Mesenchymal stem cell (in vitro differentiated cells and primary cell): ENCODE measurements around the gene TINAGL1. TPM values are rescaled to one million over a fixed set of nuclear protein-coding genes. Genes with fewer than 3 reads are reported as not detected.

Experiments used
- DNase-seq: peaks from one replicate; pipeline ENCODE4 v3.0.0-alpha.2; 2013
- H2AFZ ChIP-seq: one replicate; pipeline ENCODE4 v1.6.1; 2013; ENCODE audit warnings: low read depth, mild to moderate bottlenecking, control low read depth, inconsistent platforms, low read length, moderate library complexity
- H2AK5ac ChIP-seq: 2 replicates; pipeline ENCODE4 v1.6.1; 2013; ENCODE audit warnings: low read length, moderate library complexity, mild to moderate bottlenecking, inconsistent platforms; ENCODE audit not compliant: severe bottlenecking
- H2BK120ac ChIP-seq: one replicate; pipeline ENCODE4 v1.6.1; 2013; ENCODE audit warnings: low read depth, mild to moderate bottlenecking, inconsistent platforms, low read length, moderate library complexity
- H2BK12ac ChIP-seq, 2 experiments: one replicate each; pipeline ENCODE4 v1.6.1; 2013; ENCODE audit warnings: inconsistent platforms in 2 of 2, low read length in 2 of 2, mild to moderate bottlenecking in 2 of 2, moderate library complexity in 2 of 2, control low read depth in 1 of 2
- H2BK15ac ChIP-seq: one replicate; pipeline ENCODE4 v1.6.1; 2013; ENCODE audit warnings: mild to moderate bottlenecking, low read depth, inconsistent platforms; ENCODE audit not compliant: poor library complexity, severe bottlenecking
- H2BK5ac ChIP-seq: 2 replicates; pipeline ENCODE4 v1.6.1; 2013; ENCODE audit warnings: low read depth, mild to moderate bottlenecking, low read length, control low read depth, inconsistent platforms; ENCODE audit not compliant: poor library complexity, severe bottlenecking
- H3K14ac ChIP-seq, 2 experiments: one replicate each; pipeline ENCODE4 v1.6.1; 2013; ENCODE audit warnings: inconsistent platforms in 2 of 2, low read length in 2 of 2, control low read depth in 1 of 2, mild to moderate bottlenecking in 1 of 2, moderate library complexity in 1 of 2
- H3K18ac ChIP-seq, 2 experiments: one replicate each; pipeline ENCODE4 v1.6.1; 2013; ENCODE audit warnings: inconsistent platforms in 2 of 2, low read length in 2 of 2, control low read depth in 1 of 2, low read depth in 1 of 2, mild to moderate bottlenecking in 1 of 2
- H3K23ac ChIP-seq, 2 experiments: one replicate each; pipeline ENCODE4 v1.6.1; 2013; ENCODE audit warnings: inconsistent platforms in 2 of 2, low read length in 2 of 2, mild to moderate bottlenecking in 2 of 2, moderate library complexity in 2 of 2, control low read depth in 1 of 2
- H3K27ac ChIP-seq: 2 replicates; pipeline ENCODE4 v1.5.1; 2013; ENCODE audit warnings: mild to moderate bottlenecking, moderate library complexity, low read length, control low read depth, inconsistent platforms; ENCODE audit not compliant: poor library complexity, severe bottlenecking
- H3K27me3 ChIP-seq, 2 experiments: 2 replicates each; pipeline versions ENCODE4 v1.6.1 to v1.7.0; 2013; ENCODE audit warnings: low read length in 2 of 2, mild to moderate bottlenecking in 2 of 2, moderate library complexity in 2 of 2, control low read depth in 1 of 2, inconsistent platforms in 1 of 2; ENCODE audit not compliant: control insufficient read depth in 1 of 2, insufficient read depth in 1 of 2
- H3K36me3 ChIP-seq, 2 experiments: 2 replicates each; pipeline versions ENCODE4 v1.6.1 to v1.7.0; 2013; ENCODE audit warnings: low read length in 2 of 2, control low read depth in 1 of 2, inconsistent platforms in 1 of 2, low read depth in 1 of 2, mild to moderate bottlenecking in 1 of 2; ENCODE audit not compliant: insufficient read depth in 2 of 2, control insufficient read depth in 1 of 2
- H3K4ac ChIP-seq, 2 experiments: one replicate each; pipeline ENCODE4 v1.6.1; 2013; ENCODE audit warnings: inconsistent platforms in 2 of 2, low read length in 2 of 2, mild to moderate bottlenecking in 2 of 2, moderate library complexity in 2 of 2, control low read depth in 1 of 2, low read depth in 1 of 2
- H3K4me1 ChIP-seq: 2 replicates; pipeline ENCODE4 v1.6.1; 2013; ENCODE audit warnings: low read depth, low read length, control low read depth; ENCODE audit not compliant: control insufficient read depth, insufficient read depth
- H3K4me2 ChIP-seq: 2 replicates; pipeline ENCODE4 v1.6.1; 2013; ENCODE audit warnings: low read length, mild to moderate bottlenecking, inconsistent platforms; ENCODE audit not compliant: poor library complexity, severe bottlenecking
- H3K4me3 ChIP-seq, 2 experiments: 2 replicates each; pipeline versions ENCODE4 v1.5.1 to v1.7.0; 2013; ENCODE audit warnings: low read length in 2 of 2, mild to moderate bottlenecking in 2 of 2, control low read depth in 1 of 2, low read depth in 1 of 2; ENCODE audit not compliant: insufficient read depth in 1 of 2
- H3K79me1 ChIP-seq: replicated peaks from 2 replicates; pipeline ENCODE4 v1.6.1; 2013; ENCODE audit warnings: mild to moderate bottlenecking, control low read depth, low read length, inconsistent platforms; ENCODE audit not compliant: poor library complexity, severe bottlenecking
- H3K9ac ChIP-seq: 2 replicates; pipeline ENCODE4 v1.7.0; 2013; ENCODE audit warnings: mild to moderate bottlenecking, low read length, moderate library complexity
- H3K9me3 ChIP-seq: 2 replicates; pipeline ENCODE4 v1.7.0; 2013; ENCODE audit warnings: mild to moderate bottlenecking, low read length; ENCODE audit not compliant: control insufficient read depth
- H4K8ac ChIP-seq: one replicate; pipeline ENCODE4 v1.6.1; 2013; ENCODE audit warnings: inconsistent platforms, mild to moderate bottlenecking, low read length, moderate library complexity
- H4K91ac ChIP-seq: one replicate; pipeline ENCODE4 v1.6.1; 2013; ENCODE audit warnings: mild to moderate bottlenecking, low read length, inconsistent platforms
- WGBS: methylation state at CpG from one replicate; pipeline ENCODE4 v1.1.7; 2013; ENCODE audit warnings: mixed read lengths; 5-methylcytosine and 5-hydroxymethylcytosine counted together
- polyA plus RNA-seq, 2 experiments: library from polyadenylated mRNA; stranded (reverse); fragments of 200-250 nt; gene quantifications; one replicate each; pipeline ENCODE4 v1.2.3, GENCODE V29; 2013

Gene TINAGL1
- 0.47 TPM for polyA plus RNA-seq (2013, experiment 1 of 2)
- 0.47 TPM for polyA plus RNA-seq (2013, experiment 2 of 2)

GRCh38 chr1:31576201-31576669 is at the start of gene TINAGL1:
TSS of gene TINAGL1 (plus strand) at chr1:31576515. CDS start at chr1:31577149, 634 bp downstream.
- no peaks in the 10 kb centered on the region for H3K9me3 ChIP-seq
- H2BK5ac ChIP-seq, result no peak within 1 kb of the TSS
- no peak within 1 kb of the TSS for H3K23ac ChIP-seq
- H3K14ac ChIP-seq, result no peak within 1 kb of the TSS
- H3K9ac ChIP-seq, result no peak within 1 kb of the TSS
- H2BK120ac ChIP-seq, result no peak within 1 kb of the TSS
- no peak within 1 kb of the TSS for H2AFZ ChIP-seq
- H3K79me1 ChIP-seq, result no peaks in the 10 kb centered on the region
- no peak within 1 kb of the TSS for H2BK12ac ChIP-seq
- no peak within 1 kb of the TSS for H4K91ac ChIP-seq
- peak within 1 kb of the TSS; percentile 23 for H2BK15ac ChIP-seq
- peak within 1 kb of the TSS; percentile 72 for H3K4me2 ChIP-seq
- H3K27me3 ChIP-seq, result peaks cover 0 to 3% of the 10 kb centered on the region in 2 experiments
- peak within 1 kb of the TSS; percentile 73 for H3K27ac ChIP-seq
- peak; percentile 32 for DNase-seq
- no peak within 1 kb of the TSS for H3K18ac ChIP-seq
- H3K4me1 ChIP-seq, result peaks cover 63% of the 10 kb centered on the region
- H4K8ac ChIP-seq, result peak within 1 kb of the TSS; percentile 39
- H2AK5ac ChIP-seq, result peak within 1 kb of the TSS; percentile 52
- 8% methylated on average over 25 of the region's 25 CpGs for WGBS
- peak within 1 kb of the TSS in 1 of 2 experiments; percentile 54 for H3K4me3 ChIP-seq
- H3K4ac ChIP-seq, result no peak within 1 kb of the TSS
- no peaks in the 10 kb centered on the region for H3K36me3 ChIP-seq

DNA sequence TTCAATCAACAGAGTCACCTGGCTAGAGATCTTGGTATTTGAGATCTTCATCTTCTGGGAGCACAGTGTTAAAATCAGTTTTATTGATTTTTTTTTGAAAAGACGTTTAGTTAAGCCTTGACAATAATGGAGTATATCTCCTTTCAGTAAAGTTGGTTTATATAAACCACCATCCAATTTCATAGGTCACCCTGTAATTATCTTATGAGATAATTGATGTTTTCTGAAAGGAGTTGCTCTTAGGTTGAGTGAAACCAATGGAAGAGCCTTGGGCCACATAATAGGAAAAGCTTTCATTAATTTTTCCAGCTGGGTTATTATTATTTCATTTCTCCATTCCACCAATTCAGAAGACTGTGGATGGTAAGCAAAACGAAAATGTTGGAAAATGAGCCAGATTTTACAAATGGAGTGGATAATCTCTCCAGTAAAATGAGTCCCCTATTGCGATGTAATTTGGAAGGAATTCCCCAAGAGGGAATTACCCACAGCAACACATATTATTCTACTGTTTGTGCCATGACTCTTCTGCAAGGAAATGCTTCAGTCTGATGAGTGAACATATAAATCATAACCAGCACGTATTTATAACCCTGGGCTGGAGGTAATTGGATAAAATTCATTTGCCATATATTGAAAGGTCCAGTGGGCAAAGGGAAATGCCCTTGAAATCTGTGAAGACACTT is 46.2 kb upstream of the TINAGL1 start:
- Histone ChIP-seq H2BK15ac (no peak overlapping the region), H2AFZ (no peak overlapping the region), H2BK12ac (no peak overlapping the region), H4K91ac (no peak overlapping the region), H3K4ac (no peak overlapping the region), H2BK5ac (no peak overlapping the region), H3K9me3 (no peaks in the 10 kb centered on the region), H3K4me2 (no peak overlapping the region), H3K9ac (no peak overlapping the region), H3K27me3 (peaks cover 5 to 38% of the 10 kb centered on the region in 2 experiments), H2BK120ac (no peak overlapping the region), H3K79me1 (no peaks in the 10 kb centered on the region), H2AK5ac (no peak overlapping the region), H3K14ac (no peak overlapping the region), H4K8ac (no peak overlapping the region), H3K27ac (no peak overlapping the region), H3K36me3 (no peaks in the 10 kb centered on the region), H3K4me1 (no peaks in the 10 kb centered on the region), H3K4me3 (no peak overlapping the region), H3K23ac (no peak overlapping the region), H3K18ac (no peak overlapping the region)
- DNase-seq, result peak; percentile 42
- 59% methylated on average over 2 of the region's 4 CpGs for WGBS

- Histone ChIP-seq H2AK5ac (no peak overlapping the region), H2BK5ac (no peak overlapping the region), H3K14ac (no peak overlapping the region), H3K4me3 (no peak overlapping the region), H3K9me3 (no peaks in the 10 kb centered on the region), H3K9ac (no peak overlapping the region), H2BK12ac (peak overlapping the region in 1 of 2 experiments; percentile 54), H3K18ac (peak overlapping the region in 1 of 2 experiments; percentile 34), H3K27me3 (peaks cover 5 to 47% of the 10 kb centered on the region in 2 experiments), H4K91ac (no peak overlapping the region), H3K4me1 (no peaks in the 10 kb centered on the region), H2BK120ac (no peak overlapping the region), H3K4ac (no peak overlapping the region), H3K4me2 (no peak overlapping the region), H3K79me1 (no peaks in the 10 kb centered on the region), H4K8ac (no peak overlapping the region), H2BK15ac (no peak overlapping the region), H3K23ac (no peak overlapping the region), H3K27ac (no peak overlapping the region), H3K36me3 (no peaks in the 10 kb centered on the region), H2AFZ (no peak overlapping the region)
- DNase-seq, result peak; percentile 81
- WGBS, result 40% methylated on average over 10 of the region's 10 CpGs
Observed at GRCh38 chr1:31531177-31531999, 44.9 kb upstream of the TINAGL1 start.

- no peak overlapping the region for H3K14ac ChIP-seq
Observed at GRCh38 chr1:31532173-31532572, 44.1 kb upstream of the TINAGL1 start.

More at GRCh38 chr1:31532173-31532572, 44.1 kb upstream of the TINAGL1 start:
- WGBS, result no CpG with 5 or more reads among the region's 1 CpG
- H4K8ac ChIP-seq, result no peak overlapping the region
- DNase-seq, result peak; percentile 19
- no peak overlapping the region for H2BK120ac ChIP-seq
- no peaks in the 10 kb centered on the region for H3K4me1 ChIP-seq
- no peak overlapping the region for H2AK5ac ChIP-seq
- no peaks in the 10 kb centered on the region for H3K79me1 ChIP-seq
- H3K27ac ChIP-seq, result no peak overlapping the region
- no peak overlapping the region for H4K91ac ChIP-seq
- H3K4me3 ChIP-seq, result no peak overlapping the region
- no peak overlapping the region for H3K9ac ChIP-seq
- H3K23ac ChIP-seq, result no peak overlapping the region
- no peak overlapping the region for H2AFZ ChIP-seq
- no peaks in the 10 kb centered on the region for H3K9me3 ChIP-seq
- no peaks in the 10 kb centered on the region for H3K36me3 ChIP-seq
- no peak overlapping the region for H3K4me2 ChIP-seq
- H3K27me3 ChIP-seq, result peaks cover 5 to 48% of the 10 kb centered on the region in 2 experiments
- no peak overlapping the region for H3K4ac ChIP-seq
- H2BK12ac ChIP-seq, result no peak overlapping the region
- no peak overlapping the region for H2BK15ac ChIP-seq
- H2BK5ac ChIP-seq, result no peak overlapping the region
- H3K18ac ChIP-seq, result no peak overlapping the region
